HEK293 (cell line): ENCODE data around the gene SERF2.

Experiments used
- GLIS2 ChIP-seq: fragments of 450-650 bp; formaldehyde crosslinking; IDR thresholded peaks from 2 replicates; pipeline ENCODE4 v1.5.1; 2016; ENCODE audit warnings: missing biosample characterization, missing genetic modification characterization
- ZNF223 ChIP-seq: fragments of 450-650 bp; formaldehyde crosslinking; IDR thresholded peaks from 2 replicates; pipeline ENCODE4 v1.5.1; 2016; ENCODE audit warnings: missing biosample characterization, missing genetic modification characterization
- ZNF302 ChIP-seq: fragments of 450-650 bp; formaldehyde crosslinking; IDR thresholded peaks from 2 replicates; pipeline ENCODE4 v1.5.1; 2016; ENCODE audit warnings: missing biosample characterization, missing genetic modification characterization, low read depth
- ZNF423 ChIP-seq: fragments of 450-650 bp; formaldehyde crosslinking; IDR thresholded peaks from 2 replicates; pipeline ENCODE4 v1.5.1; 2016; ENCODE audit warnings: missing biosample characterization, missing genetic modification characterization
- ZNF544 ChIP-seq: fragments of 450-650 bp; formaldehyde crosslinking; IDR thresholded peaks from 2 replicates; pipeline ENCODE4 v1.5.0; 2017; ENCODE audit warnings: missing biosample characterization, missing genetic modification characterization
- ZNF585B ChIP-seq: fragments of 450-650 bp; formaldehyde crosslinking; IDR thresholded peaks from 2 replicates; pipeline ENCODE4 v1.5.1; 2016; ENCODE audit warnings: missing biosample characterization, missing genetic modification characterization
- TF ChIP-seq, protein P1 (sequence below): fragments of 450-650 bp; formaldehyde crosslinking; IDR thresholded peaks from 2 replicates; pipeline ENCODE4 v1.5.1; 2016; ENCODE audit warnings: missing biosample characterization, missing genetic modification characterization
- TF ChIP-seq, protein P2 (sequence below): fragments of 450-650 bp; formaldehyde crosslinking; IDR thresholded peaks from 2 replicates; pipeline ENCODE4 v1.5.1; 2016; ENCODE audit warnings: missing biosample characterization, missing genetic modification characterization
- TF ChIP-seq, protein P3 (sequence below): fragments of 450-650 bp; formaldehyde crosslinking; IDR thresholded peaks from 2 replicates; pipeline ENCODE4 v1.5.1; 2016; ENCODE audit warnings: missing biosample characterization, missing genetic modification characterization
- TF ChIP-seq, protein P4 (sequence below): fragments of 450-650 bp; formaldehyde crosslinking; IDR thresholded peaks from 2 replicates; pipeline ENCODE4 v1.5.1; 2016; ENCODE audit warnings: missing biosample characterization, missing genetic modification characterization

DNA sequence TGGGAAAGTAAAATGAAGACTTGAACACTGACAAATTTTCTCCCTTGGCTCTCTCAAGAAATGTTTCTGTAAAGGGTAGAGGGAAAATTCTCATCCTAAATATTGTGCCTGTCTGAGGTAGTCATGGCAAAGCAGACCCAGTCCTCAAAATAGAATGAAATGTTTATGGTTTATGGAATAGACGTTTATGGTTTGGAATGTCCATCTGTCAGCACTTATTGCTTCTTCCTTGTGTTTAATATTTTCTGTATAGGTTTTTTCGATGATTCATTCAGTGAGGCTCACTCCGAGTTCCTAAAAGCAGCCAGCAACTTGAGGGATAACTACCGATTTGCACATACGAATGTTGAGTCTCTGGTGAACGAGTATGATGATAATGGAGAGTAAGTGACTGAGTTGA lies 29.3 kb upstream of the SERF2 start:
- TF ChIP-seq, protein P1, sequence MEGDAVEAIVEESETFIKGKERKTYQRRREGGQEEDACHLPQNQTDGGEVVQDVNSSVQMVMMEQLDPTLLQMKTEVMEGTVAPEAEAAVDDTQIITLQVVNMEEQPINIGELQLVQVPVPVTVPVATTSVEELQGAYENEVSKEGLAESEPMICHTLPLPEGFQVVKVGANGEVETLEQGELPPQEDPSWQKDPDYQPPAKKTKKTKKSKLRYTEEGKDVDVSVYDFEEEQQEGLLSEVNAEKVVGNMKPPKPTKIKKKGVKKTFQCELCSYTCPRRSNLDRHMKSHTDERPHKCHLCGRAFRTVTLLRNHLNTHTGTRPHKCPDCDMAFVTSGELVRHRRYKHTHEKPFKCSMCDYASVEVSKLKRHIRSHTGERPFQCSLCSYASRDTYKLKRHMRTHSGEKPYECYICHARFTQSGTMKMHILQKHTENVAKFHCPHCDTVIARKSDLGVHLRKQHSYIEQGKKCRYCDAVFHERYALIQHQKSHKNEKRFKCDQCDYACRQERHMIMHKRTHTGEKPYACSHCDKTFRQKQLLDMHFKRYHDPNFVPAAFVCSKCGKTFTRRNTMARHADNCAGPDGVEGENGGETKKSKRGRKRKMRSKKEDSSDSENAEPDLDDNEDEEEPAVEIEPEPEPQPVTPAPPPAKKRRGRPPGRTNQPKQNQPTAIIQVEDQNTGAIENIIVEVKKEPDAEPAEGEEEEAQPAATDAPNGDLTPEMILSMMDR = no peak
- TF ChIP-seq, protein P2, sequence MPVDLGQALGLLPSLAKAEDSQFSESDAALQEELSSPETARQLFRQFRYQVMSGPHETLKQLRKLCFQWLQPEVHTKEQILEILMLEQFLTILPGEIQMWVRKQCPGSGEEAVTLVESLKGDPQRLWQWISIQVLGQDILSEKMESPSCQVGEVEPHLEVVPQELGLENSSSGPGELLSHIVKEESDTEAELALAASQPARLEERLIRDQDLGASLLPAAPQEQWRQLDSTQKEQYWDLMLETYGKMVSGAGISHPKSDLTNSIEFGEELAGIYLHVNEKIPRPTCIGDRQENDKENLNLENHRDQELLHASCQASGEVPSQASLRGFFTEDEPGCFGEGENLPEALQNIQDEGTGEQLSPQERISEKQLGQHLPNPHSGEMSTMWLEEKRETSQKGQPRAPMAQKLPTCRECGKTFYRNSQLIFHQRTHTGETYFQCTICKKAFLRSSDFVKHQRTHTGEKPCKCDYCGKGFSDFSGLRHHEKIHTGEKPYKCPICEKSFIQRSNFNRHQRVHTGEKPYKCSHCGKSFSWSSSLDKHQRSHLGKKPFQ = no peak
- TF ChIP-seq GLIS2 (tag by site-specific recombination) = no peak
- TF ChIP-seq, protein P3, sequence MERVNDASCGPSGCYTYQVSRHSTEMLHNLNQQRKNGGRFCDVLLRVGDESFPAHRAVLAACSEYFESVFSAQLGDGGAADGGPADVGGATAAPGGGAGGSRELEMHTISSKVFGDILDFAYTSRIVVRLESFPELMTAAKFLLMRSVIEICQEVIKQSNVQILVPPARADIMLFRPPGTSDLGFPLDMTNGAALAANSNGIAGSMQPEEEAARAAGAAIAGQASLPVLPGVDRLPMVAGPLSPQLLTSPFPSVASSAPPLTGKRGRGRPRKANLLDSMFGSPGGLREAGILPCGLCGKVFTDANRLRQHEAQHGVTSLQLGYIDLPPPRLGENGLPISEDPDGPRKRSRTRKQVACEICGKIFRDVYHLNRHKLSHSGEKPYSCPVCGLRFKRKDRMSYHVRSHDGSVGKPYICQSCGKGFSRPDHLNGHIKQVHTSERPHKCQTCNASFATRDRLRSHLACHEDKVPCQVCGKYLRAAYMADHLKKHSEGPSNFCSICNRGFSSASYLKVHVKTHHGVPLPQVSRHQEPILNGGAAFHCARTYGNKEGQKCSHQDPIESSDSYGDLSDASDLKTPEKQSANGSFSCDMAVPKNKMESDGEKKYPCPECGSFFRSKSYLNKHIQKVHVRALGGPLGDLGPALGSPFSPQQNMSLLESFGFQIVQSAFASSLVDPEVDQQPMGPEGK (tag by site-specific recombination) = no peak
- TF ChIP-seq, protein P4, sequence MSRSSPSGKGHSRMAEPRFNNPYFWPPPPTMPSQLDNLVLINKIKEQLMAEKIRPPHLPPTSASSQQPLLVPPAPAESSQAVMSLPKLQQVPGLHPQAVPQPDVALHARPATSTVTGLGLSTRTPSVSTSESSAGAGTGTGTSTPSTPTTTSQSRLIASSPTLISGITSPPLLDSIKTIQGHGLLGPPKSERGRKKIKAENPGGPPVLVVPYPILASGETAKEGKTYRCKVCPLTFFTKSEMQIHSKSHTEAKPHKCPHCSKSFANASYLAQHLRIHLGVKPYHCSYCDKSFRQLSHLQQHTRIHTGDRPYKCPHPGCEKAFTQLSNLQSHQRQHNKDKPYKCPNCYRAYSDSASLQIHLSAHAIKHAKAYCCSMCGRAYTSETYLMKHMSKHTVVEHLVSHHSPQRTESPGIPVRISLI (tag by site-specific recombination) = no peak
- TF ChIP-seq ZNF544 (tag by site-specific recombination) = no peak
- TF ChIP-seq ZNF302 = no peak
- no peak for TF ChIP-seq ZNF223 (tag by site-specific recombination)
- TF ChIP-seq ZNF423 (tag by site-specific recombination) = no peak
- TF ChIP-seq ZNF585B (tag by site-specific recombination) = no peak
